Left lung (tissue), 10 donors: ENCODE results near the gene ACBD6. TPM values are rescaled to one million over a fixed set of nuclear protein-coding genes. Genes with fewer than 3 reads are reported as not detected.

Source experiments
- ATAC-seq: fragments of 200-7000 bp; cut with Tn5 transposase; one replicate; pipeline ENCODE4 v1.9.1; 2020; ENCODE audit warnings: moderate library complexity
- DNase-seq, 4 donors: peaks; one replicate each; pipeline ENCODE4 v3.0.0-alpha.2; 2013 to 2020
- H3K27ac ChIP-seq, 2 donors: fragments of 200-600 bp; sonication (generic) in 1 of 2; one replicate each; pipeline versions ENCODE4 v1.5.0 to v1.8.0; 2020 to 2021
- H3K27me3 ChIP-seq, 2 donors: fragments of 200-600 bp; sonication (generic) in 1 of 2; one replicate each; pipeline versions ENCODE4 v1.5.0 to v1.8.0; 2020 to 2021
- H3K36me3 ChIP-seq, 2 donors: fragments of 200-600 bp; sonication (generic) in 1 of 2; one replicate each; pipeline versions ENCODE4 v1.5.0 to v1.8.0; 2020 to 2021
- H3K4me1 ChIP-seq, 2 donors: fragments of 200-600 bp; one replicate each; pipeline ENCODE4 v1.8.0; 2021
- H3K4me3 ChIP-seq, 2 donors: fragments of 200-600 bp; sonication (generic) in 1 of 2; one replicate each; pipeline versions ENCODE4 v1.5.0 to v1.8.0; 2020 to 2021; ENCODE audit warnings: mild to moderate bottlenecking in 1 of 2
- H3K9me3 ChIP-seq, 2 donors: fragments of 200-600 bp; sonication (generic) in 1 of 2; one replicate each; pipeline versions ENCODE4 v1.5.0 to v1.8.0; 2020 to 2021
- CTCF ChIP-seq, 2 donors: fragments of 200-600 bp; sonication (generic) in 1 of 2; IDR thresholded peaks; one replicate each; pipeline versions ENCODE4 v1.5.0 to v1.8.0; 2021; ENCODE audit warnings: antibody characterized with exemption in 2 of 2
- intact Hi-C, 2 donors: fragments of 100-400 bp; cut with DNase I; formaldehyde crosslinking; loops; one replicate each; pipeline versions ENCODE4 v1.11.2 to v1.14.2; 2022
- polyA plus RNA-seq, 6 donors: library from polyadenylated mRNA; unstranded; fragments of 120-200 nt; gene quantifications; one replicate each; pipeline ENCODE4 v1.2.1, GENCODE V29; 2013; ENCODE audit not compliant: insufficient read length in 6 of 6
- total RNA-seq, 2 donors: library from RNA; stranded (reverse); fragmentation: NEBNext Ultra II Directional; extraction: Animal tissue kit (Norgen Biotek cat#: 25700); gene quantifications; one replicate each; pipeline ENCODE4 v1.2.1, GENCODE V29; 2021
- donor health status: DM: no; HTN: yes; CAD: no.
- donor health status: DM: no; HTN: no; CAD: no.

ACBD6 gene
- total and polyA plus RNA-seq, 8 donors: 26.5 to 81.9 (median 78.9) TPM

- H3K9me3 ChIP-seq: no peaks in the 10 kb centered on the region
- no peak overlapping the region for H3K27ac ChIP-seq
- H3K27me3 ChIP-seq: no peaks in the 10 kb centered on the region
- H3K36me3 ChIP-seq: peaks cover 0 to 24% of the 10 kb centered on the region in 2 donors
- no peak for ATAC-seq
- H3K4me1 ChIP-seq: no peaks in the 10 kb centered on the region
- no peak overlapping the region for H3K4me3 ChIP-seq
- intact Hi-C loops: no loop called here
- DNase-seq: no peak
- no peak for TF ChIP-seq CTCF (IDR thresholded peaks at IDR 0.05)
These were observed 231.7 kb downstream of the ACBD6 start for GRCh38 chr1:180270530-180271271.

GRCh38 chr1:180269645-180270529 lies 232.5 kb downstream of the ACBD6 start:
- no peak for DNase-seq
- ATAC-seq: peak; percentile 79
- intact Hi-C loops: no loop called here

GRCh38 chr1:180268556-180269075 lies 233.8 kb downstream of the ACBD6 start:
- TF ChIP-seq CTCF (IDR thresholded peaks at IDR 0.05): no peak
- H3K27ac ChIP-seq: no peak overlapping the region
- no peak for ATAC-seq
- H3K4me3 ChIP-seq: no peak overlapping the region
- intact Hi-C loops: no loop called here
- H3K36me3 ChIP-seq: peaks cover 0 to 5% of the 10 kb centered on the region in 2 donors
- no peak for DNase-seq
- no peaks in the 10 kb centered on the region for H3K4me1 ChIP-seq
- H3K27me3 ChIP-seq: peaks cover 0 to 12% of the 10 kb centered on the region in 2 donors
- H3K9me3 ChIP-seq: no peaks in the 10 kb centered on the region

More at GRCh38 chr1:180269645-180270529, 232.5 kb downstream of the ACBD6 start:
- no peak overlapping the region for H3K27ac ChIP-seq
- peaks cover 0 to 16% of the 10 kb centered on the region in 2 donors for H3K36me3 ChIP-seq
- no peaks in the 10 kb centered on the region for H3K9me3 ChIP-seq
- peaks cover 0 to 4% of the 10 kb centered on the region in 2 donors for H3K27me3 ChIP-seq
- no peaks in the 10 kb centered on the region for H3K4me1 ChIP-seq
- H3K4me3 ChIP-seq: no peak overlapping the region
- TF ChIP-seq CTCF (IDR thresholded peaks at IDR 0.05): no peak

- no peak for TF ChIP-seq CTCF (IDR thresholded peaks at IDR 0.05)
- H3K27me3 ChIP-seq: peaks cover 0 to 18% of the 10 kb centered on the region in 2 donors
- no peak for ATAC-seq
- DNase-seq: no peak
- no peak overlapping the region for H3K4me3 ChIP-seq
- H3K27ac ChIP-seq: no peak overlapping the region
- H3K36me3 ChIP-seq: peaks cover 0 to under 1% of the 10 kb centered on the region in 2 donors
- intact Hi-C loops: no loop called here
- no peaks in the 10 kb centered on the region for H3K4me1 ChIP-seq
- H3K9me3 ChIP-seq: no peaks in the 10 kb centered on the region
These were observed 234.4 kb downstream of the ACBD6 start for GRCh38 chr1:180267761-180268555.
